Measurements from ENCODE around the gene ATP6V0C.
"Not testable (repeated sequence)": the region's sequence is repeated elsewhere in the genome, so short reads cannot be mapped to it uniquely, and the experiment has no call there.

The ATP6V0C gene

GRCh38 chr16:2527784-2528100, 14.0 kb downstream of the ATP6V0C start:
- DNase-seq (ENCODE audit: low read depth in 2 of 2): no peak

- no peak for DNase-seq (ENCODE audit: low read depth in 2 of 2)
Observed at GRCh38 chr16:2528161-2529060, 14.7 kb downstream of the ATP6V0C start.

GRCh38 chr16:2529061-2529931, 15.5 kb downstream of the ATP6V0C start:
- DNase-seq (ENCODE audit: low read depth in 2 of 2): no peak

- no peak for DNase-seq (ENCODE audit: low read depth in 2 of 2)
Observed at GRCh38 chr16:2529961-2530628, 16.3 kb downstream of the ATP6V0C start.

- DNase-seq (ENCODE audit: low read depth in 2 of 2): no peak
Observed at GRCh38 chr16:2530629-2531318, 17.0 kb downstream of the ATP6V0C start.

GRCh38 chr16:2531371-2531695, 17.6 kb downstream of the ATP6V0C start, which contains the start of gene CEMP1:
TSS of gene CEMP1 (minus strand) at chr16:2531408. CDS start at chr16:2531073, 335 bp downstream.
- DNase-seq (ENCODE audit: low read depth in 2 of 2): no peak

GRCh38 chr16:2531696-2532493, 18.1 kb downstream of the ATP6V0C start:
- peak; percentile 98 for DNase-seq (ENCODE audit: low read depth in 2 of 2)

- DNase-seq (ENCODE audit: low read depth in 2 of 2): peak in 1 of 2 donors; percentile 64
Observed at GRCh38 chr16:2532494-2533141, 18.9 kb downstream of the ATP6V0C start.

GRCh38 chr16:2533142-2533755, 19.5 kb downstream of the ATP6V0C start:
- not testable (repeated sequence) for DNase-seq (ENCODE audit: low read depth in 2 of 2)

GRCh38 chr16:2533912-2534311, 20.2 kb downstream of the ATP6V0C start:
- no peak for DNase-seq (ENCODE audit: low read depth in 2 of 2)

- DNase-seq (ENCODE audit: low read depth in 2 of 2): not testable (repeated sequence)
Observed at GRCh38 chr16:2534335-2534734, 20.6 kb downstream of the ATP6V0C start.

- DNase-seq (ENCODE audit: low read depth in 2 of 2): no peak
Observed at GRCh38 chr16:2535625-2536013, 21.9 kb downstream of the ATP6V0C start.

- DNase-seq (ENCODE audit: low read depth in 2 of 2): peak; percentile 92 to 95
Observed at GRCh38 chr16:2537451-2538379, 24.0 kb downstream of the ATP6V0C start, which contains the start of gene PDPK1. TSS of gene PDPK1 (plus strand) at chr16:2538021. CDS start at chr16:2538113, 92 bp downstream.

- not testable (repeated sequence) for DNase-seq (ENCODE audit: low read depth in 2 of 2)
Observed at GRCh38 chr16:2539192-2539844, 25.6 kb downstream of the ATP6V0C start.

GRCh38 chr16:2539845-2540458, 26.2 kb downstream of the ATP6V0C start:
- DNase-seq (ENCODE audit: low read depth in 2 of 2): not testable (repeated sequence)

- DNase-seq (ENCODE audit: low read depth in 2 of 2): not testable (repeated sequence)
Observed at GRCh38 chr16:2540912-2541311, 27.2 kb downstream of the ATP6V0C start.

- DNase-seq (ENCODE audit: low read depth in 2 of 2): not testable (repeated sequence)
Observed at GRCh38 chr16:2541409-2541808, 27.7 kb downstream of the ATP6V0C start.
